Muscle layer of colon (tissue), 2 donors: ENCODE data around the gene ENPP5.
"Not testable (repeated sequence)": the region's sequence is repeated elsewhere in the genome, so short reads cannot be mapped to it uniquely, and the experiment has no call there.

Experiments
- H3K27ac ChIP-seq: one replicate; pipeline ENCODE4 v1.7.0; 2013; ENCODE audit warnings: low read depth, mild to moderate bottlenecking, low read length, moderate library complexity
- H3K27me3 ChIP-seq, 2 donors: one replicate each; pipeline ENCODE4 v1.7.0; 2013; ENCODE audit warnings: low read length in 2 of 2, mild to moderate bottlenecking in 2 of 2; ENCODE audit not compliant: insufficient read depth in 2 of 2, control insufficient read depth in 1 of 2
- H3K36me3 ChIP-seq: one replicate; pipeline ENCODE4 v1.7.0; 2013; ENCODE audit warnings: mild to moderate bottlenecking, low read length; ENCODE audit not compliant: insufficient read depth
- H3K4me1 ChIP-seq: one replicate; pipeline ENCODE4 v1.7.0; 2013; ENCODE audit warnings: mild to moderate bottlenecking, low read length; ENCODE audit not compliant: insufficient read depth
- H3K4me3 ChIP-seq, 2 donors: one replicate each; pipeline ENCODE4 v1.7.0; 2013; ENCODE audit warnings: low read length in 2 of 2, low read depth in 1 of 2, mild to moderate bottlenecking in 1 of 2, moderate library complexity in 1 of 2
- H3K9ac ChIP-seq: one replicate; pipeline ENCODE4 v1.7.0; 2013; ENCODE audit warnings: low read length
- H3K9me3 ChIP-seq: one replicate; pipeline ENCODE4 v1.7.0; 2013; ENCODE audit warnings: mild to moderate bottlenecking, low read length
- donor health status: abdominal sarcoma.
- donor health status: Adenocarcinoma of cecum.

The ENPP5 gene

DNA sequence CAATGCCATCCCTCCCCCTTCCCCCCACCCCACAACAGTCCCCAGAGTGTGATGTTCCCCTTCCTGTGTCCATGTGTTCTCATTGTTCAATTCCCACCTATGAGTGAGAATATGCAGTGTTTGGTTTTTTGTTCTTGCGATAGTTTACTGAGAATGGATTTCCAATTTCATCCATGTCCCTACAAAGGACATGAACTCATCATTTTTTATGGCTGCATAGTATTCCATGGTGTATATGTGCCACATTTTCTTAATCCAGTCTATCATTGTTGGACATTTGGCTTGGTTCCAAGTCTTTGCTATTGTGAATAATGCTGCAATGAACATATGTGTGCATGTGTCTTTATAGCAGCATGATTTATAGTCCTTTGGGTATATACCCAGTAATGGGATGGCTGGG is 39.5 kb downstream of the ENPP5 start:
- not testable (repeated sequence) for H3K9me3 ChIP-seq, H3K27ac ChIP-seq, H3K36me3 ChIP-seq, H3K27me3 ChIP-seq, H3K9ac ChIP-seq, H3K4me3 ChIP-seq
- H3K4me1 ChIP-seq = peaks cover 10% of the 10 kb centered on the region

DNA sequence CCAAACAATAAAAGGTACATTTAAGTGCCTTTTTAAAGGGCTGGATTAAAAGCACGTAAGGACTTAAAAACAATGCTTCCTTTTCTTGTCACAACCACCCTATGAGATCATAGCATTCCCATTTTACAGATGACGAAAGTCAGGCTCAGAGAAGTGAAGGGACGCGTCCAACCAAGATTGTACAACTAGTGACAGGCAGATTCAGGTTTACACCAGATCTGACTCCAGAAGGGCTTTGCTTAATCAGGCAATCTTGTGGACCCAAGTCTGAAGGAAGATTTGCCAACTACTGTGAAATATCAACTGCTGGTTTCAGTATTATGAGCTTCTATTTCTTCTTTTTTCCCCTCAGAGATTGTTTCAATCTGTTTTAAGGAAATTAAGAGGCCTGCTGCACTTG is 40.1 kb downstream of the ENPP5 start:
- Histone ChIP-seq H3K36me3 (no peaks in the 10 kb centered on the region), H3K4me1 (peaks cover 10% of the 10 kb centered on the region), H3K9ac (no peak overlapping the region), H3K9me3 (no peaks in the 10 kb centered on the region), H3K4me3 (peak overlapping the region in 1 of 2 donors; percentile 100), H3K27ac (no peak overlapping the region), H3K27me3 (no peaks in the 10 kb centered on the region)

DNA sequence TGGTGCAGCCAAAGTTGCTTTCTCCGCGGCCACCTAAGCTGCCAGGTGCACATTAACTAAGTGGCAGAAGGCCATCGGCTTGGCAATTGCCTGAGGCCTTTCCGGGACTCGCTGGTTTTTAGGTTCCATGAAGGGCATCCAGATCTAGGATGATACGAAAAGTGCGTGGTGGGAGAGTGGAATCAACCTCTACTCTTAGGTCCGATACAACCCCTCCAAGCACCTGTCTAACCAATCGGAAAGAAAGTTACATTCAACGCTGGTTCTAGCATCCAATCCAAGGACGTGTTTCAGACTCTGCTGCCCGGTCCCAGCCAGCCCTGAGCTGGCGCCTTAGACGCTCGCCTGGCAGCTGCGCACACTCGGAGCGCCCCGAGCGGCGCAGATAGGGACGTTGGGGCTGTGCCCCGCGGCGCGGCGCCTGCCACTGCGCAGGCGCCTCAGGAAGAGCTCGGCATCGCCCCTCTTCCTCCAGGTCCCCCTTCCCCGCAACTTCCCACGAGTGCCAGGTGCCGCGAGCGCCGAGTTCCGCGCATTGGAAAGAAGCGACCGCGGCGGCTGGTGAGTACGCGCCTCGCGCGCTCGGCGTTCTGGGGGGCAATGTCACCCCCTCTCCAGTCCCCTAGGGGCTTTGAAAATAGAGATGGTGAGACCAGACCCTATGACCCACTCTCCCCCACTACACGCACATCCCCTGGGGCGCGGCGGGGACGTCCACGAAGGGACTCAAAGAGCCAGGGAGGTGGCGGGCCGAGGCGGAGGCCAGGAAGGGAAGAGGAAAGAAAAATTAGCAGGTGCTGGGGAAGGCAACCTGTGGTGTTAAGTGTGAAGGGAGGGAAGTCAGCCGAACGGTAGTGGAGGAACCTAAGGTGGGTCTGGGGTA is 40.9 kb downstream of the ENPP5 start, which contains the start of gene ENPP4:
TSS of gene ENPP4 (plus strand) at position 361 of the 883 bp plus-strand sequence. CDS start 9,595 bp downstream, outside the sequence.
- no peaks in the 10 kb centered on the region for H3K36me3 ChIP-seq
- no peaks in the 10 kb centered on the region for H3K27me3 ChIP-seq
- peaks cover 10% of the 10 kb centered on the region for H3K4me1 ChIP-seq
- H3K27ac ChIP-seq = peak within 1 kb of the TSS; percentile 79
- H3K4me3 ChIP-seq = peak within 1 kb of the TSS; percentile 83 to 100
- peak within 1 kb of the TSS; percentile 93 for H3K9ac ChIP-seq
- no peaks in the 10 kb centered on the region for H3K9me3 ChIP-seq

DNA sequence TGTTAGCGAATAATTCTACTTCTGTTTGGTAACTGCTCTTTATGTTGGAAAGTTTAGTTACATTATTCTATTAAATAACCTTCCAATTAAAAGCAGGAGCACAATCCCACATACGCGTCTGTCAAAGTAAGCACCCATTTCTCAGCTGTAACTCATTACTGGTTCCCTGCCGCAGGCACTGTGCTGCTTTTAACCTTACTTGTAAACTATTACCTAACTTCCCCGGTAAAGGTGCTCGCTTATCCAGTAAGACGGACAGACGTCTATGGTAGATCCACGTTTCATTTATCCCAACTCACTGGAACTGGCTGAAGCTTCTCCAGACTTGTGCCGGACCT is 41.5 kb downstream of the ENPP5 start:
- peaks cover 10% of the 10 kb centered on the region for H3K4me1 ChIP-seq
- H3K4me3 ChIP-seq = peak overlapping the region; percentile 83 to 100
- no peaks in the 10 kb centered on the region for H3K9me3 ChIP-seq
- no peaks in the 10 kb centered on the region for H3K27me3 ChIP-seq
- H3K9ac ChIP-seq = peak overlapping the region; percentile 93
- H3K27ac ChIP-seq = peak overlapping the region; percentile 22
- H3K36me3 ChIP-seq = no peaks in the 10 kb centered on the region

DNA sequence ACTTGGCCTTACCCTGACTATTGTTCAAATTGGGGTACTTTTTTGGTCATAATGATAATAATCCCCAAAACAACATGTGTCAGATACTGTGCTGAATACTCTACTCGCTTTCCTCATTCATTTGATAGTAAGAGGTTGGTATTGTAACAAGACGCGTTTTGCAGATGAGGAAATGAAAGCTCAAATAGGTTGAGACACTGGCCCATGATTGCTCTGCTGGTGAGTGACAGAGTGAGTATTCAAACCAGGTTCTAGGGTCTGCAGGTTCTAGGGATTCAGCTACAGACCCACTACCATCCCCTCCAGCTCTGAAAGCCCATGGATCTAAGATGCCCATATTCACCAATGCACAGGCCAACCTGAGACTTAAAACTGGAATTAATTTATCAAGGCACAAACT is 42.3 kb downstream of the ENPP5 start:
- Histone ChIP-seq H3K9ac (no peak overlapping the region), H3K36me3 (no peaks in the 10 kb centered on the region), H3K27ac (no peak overlapping the region), H3K27me3 (no peaks in the 10 kb centered on the region), H3K4me3 (no peak overlapping the region), H3K9me3 (no peaks in the 10 kb centered on the region), H3K4me1 (peaks cover 10% of the 10 kb centered on the region)

DNA sequence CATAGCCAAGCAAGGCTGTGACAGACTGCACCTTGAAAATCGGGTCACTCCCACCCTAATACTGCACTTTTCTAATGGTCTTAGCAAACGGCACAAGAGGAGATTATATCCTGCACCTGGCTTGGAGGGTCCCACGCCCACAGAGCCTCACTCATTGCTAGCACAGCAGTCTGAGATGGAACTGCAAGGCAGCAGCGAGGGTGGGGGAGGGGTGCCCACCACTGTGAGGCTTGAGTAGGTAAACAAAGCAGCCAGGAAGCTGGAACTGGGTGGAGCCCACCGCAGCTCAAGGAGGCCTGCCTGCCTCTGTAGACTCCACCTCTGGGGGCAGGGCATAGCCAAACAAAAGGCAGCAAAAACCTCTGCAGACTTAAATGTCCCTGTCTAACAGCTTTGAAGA is 51.1 kb downstream of the ENPP5 start:
- not testable (repeated sequence) for H3K9me3 ChIP-seq

DNA sequence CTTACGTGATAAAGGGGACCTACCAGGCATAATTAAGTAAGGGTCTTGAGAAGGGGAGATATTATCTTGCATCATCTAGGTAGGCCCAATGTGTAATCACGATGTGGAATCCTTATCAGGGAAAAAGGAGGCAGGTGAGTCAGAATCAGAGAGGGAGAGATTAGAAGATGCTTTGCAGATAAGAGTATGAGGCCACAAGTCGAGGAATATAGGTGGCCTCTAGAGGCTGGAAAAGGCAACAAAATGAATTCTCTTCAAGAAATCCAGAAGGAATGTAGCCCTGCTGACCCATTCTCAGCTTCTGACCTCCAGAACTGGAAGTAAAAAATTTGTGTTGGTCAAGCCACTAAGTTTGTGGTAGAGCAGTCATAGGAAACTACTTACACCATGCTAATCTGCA is 51.9 kb downstream of the ENPP5 start:
- H3K27ac ChIP-seq = no peak overlapping the region
- no peak overlapping the region for H3K4me3 ChIP-seq
- H3K4me1 ChIP-seq = no peaks in the 10 kb centered on the region
- no peaks in the 10 kb centered on the region for H3K9me3 ChIP-seq
- H3K9ac ChIP-seq = no peak overlapping the region
- no peaks in the 10 kb centered on the region for H3K36me3 ChIP-seq
- H3K27me3 ChIP-seq = no peaks in the 10 kb centered on the region

More for the DNA sequence above, 51.1 kb downstream of the ENPP5 start:
- H3K27me3 ChIP-seq, H3K27ac ChIP-seq, H3K4me3 ChIP-seq, H3K4me1 ChIP-seq, H3K9ac ChIP-seq, H3K36me3 ChIP-seq: not testable (repeated sequence)

DNA sequence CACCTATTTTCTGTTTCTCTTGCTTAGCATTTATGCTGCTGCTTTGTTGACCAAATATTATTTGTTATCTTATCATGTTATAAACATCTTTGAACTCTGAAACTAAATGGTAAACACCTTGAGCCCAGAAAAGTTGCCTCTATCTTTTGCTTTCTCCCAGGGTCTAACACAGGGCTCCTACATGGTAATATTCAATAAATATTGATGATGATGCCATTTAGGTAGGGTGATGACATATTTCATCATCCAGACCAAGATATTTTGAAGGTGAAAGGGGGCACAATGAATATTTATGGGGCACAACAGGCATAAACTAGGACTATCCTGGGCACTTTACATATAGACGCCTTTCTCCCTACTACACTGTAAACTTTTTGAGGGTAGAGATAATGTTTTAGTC is 52.6 kb downstream of the ENPP5 start:
- no peak overlapping the region for H3K4me3 ChIP-seq
- H3K36me3 ChIP-seq = no peaks in the 10 kb centered on the region
- H3K27me3 ChIP-seq = no peaks in the 10 kb centered on the region
- no peaks in the 10 kb centered on the region for H3K4me1 ChIP-seq
- H3K9ac ChIP-seq = no peak overlapping the region
- H3K9me3 ChIP-seq = no peaks in the 10 kb centered on the region
- H3K27ac ChIP-seq = no peak overlapping the region

DNA sequence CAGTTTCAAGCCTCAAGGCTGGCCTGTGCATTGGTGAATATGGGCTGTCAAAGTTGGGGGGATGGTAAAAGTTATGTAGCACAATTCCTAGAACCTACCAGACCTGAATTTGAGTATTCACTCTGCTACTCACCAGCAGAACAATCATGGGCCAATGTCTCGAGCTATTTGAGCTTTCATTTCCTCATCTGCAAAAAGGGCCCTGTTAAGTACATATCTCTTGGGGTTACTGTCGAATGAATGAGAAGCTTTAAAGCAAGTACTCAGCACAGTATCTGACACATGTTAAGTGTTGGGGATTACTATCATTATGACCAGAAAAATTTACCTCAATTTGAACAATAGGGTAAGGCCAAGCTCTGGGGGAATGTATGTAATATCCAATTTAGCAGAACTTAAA is 54.5 kb downstream of the ENPP5 start:
- Histone ChIP-seq H3K27ac (no peak overlapping the region), H3K36me3 (no peaks in the 10 kb centered on the region), H3K9ac (no peak overlapping the region), H3K27me3 (no peaks in the 10 kb centered on the region), H3K4me1 (no peaks in the 10 kb centered on the region), H3K4me3 (no peak overlapping the region), H3K9me3 (no peaks in the 10 kb centered on the region)

DNA sequence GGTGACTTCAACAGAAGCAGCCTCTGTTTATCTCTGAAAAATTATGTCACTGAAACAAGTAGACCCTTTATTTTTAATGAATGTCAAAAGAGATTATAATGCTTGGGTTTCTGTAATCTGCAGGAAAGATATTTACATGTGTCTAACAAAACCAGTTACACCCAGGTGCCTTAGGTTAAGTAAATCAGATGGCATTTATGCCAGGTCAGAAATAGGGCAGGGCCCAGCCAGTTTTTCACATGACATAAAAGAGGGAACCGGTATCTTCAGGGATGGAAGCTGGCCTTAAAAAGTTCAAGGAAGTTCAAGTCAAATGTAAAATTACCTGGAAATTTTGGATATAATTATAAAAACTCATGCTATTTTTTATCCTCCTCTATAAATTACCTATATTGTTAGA is 55.1 kb downstream of the ENPP5 start:
- H3K9me3 ChIP-seq = no peaks in the 10 kb centered on the region
- H3K4me1 ChIP-seq = no peaks in the 10 kb centered on the region
- no peaks in the 10 kb centered on the region for H3K36me3 ChIP-seq
- no peaks in the 10 kb centered on the region for H3K27me3 ChIP-seq
- no peak overlapping the region for H3K4me3 ChIP-seq
- H3K27ac ChIP-seq = no peak overlapping the region
- no peak overlapping the region for H3K9ac ChIP-seq

DNA sequence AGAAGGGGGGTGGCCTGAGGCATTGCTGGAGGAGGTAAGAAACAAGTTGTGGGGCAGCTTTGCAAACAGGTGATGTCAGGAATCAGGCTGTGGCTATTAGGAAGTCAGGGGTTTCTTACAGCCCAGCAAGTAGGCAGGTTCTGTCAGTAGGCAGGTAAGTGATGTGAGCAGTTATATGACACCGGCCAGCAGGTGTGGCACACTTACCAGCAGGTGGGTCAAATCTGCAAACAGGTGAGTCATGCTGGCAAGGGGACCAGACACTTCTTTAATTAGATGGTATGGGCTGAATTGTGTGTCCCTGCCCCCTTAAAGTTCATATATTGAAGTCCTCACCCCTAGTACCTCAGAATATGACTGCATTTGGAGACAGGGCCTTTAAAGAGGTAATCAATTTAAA is 57.4 kb downstream of the ENPP5 start:
- Histone ChIP-seq H3K9ac (no peak overlapping the region), H3K9me3 (no peaks in the 10 kb centered on the region), H3K27me3 (no peaks in the 10 kb centered on the region), H3K4me1 (no peaks in the 10 kb centered on the region), H3K4me3 (no peak overlapping the region), H3K36me3 (no peaks in the 10 kb centered on the region), H3K27ac (no peak overlapping the region)
